Rectal smooth muscle tissue (tissue), 1 donor: ENCODE results near the gene FCAR.
"Not testable (repeated sequence)": the region's sequence is repeated elsewhere in the genome, so short reads cannot be mapped to it uniquely, and the experiment has no call there.

Source experiments
- H3K27ac ChIP-seq: one replicate; pipeline ENCODE4 v1.7.0; 2013; ENCODE audit warnings: low read depth, low read length, inconsistent platforms
- H3K27me3 ChIP-seq: one replicate; pipeline ENCODE4 v1.7.0; 2013; ENCODE audit warnings: low read length; ENCODE audit not compliant: control insufficient read depth, insufficient read depth
- H3K36me3 ChIP-seq: one replicate; pipeline ENCODE4 v1.7.0; 2013; ENCODE audit warnings: low read length; ENCODE audit not compliant: control insufficient read depth, insufficient read depth
- H3K4me1 ChIP-seq: one replicate; pipeline ENCODE4 v1.7.0; 2013; ENCODE audit warnings: low read length; ENCODE audit not compliant: control insufficient read depth, insufficient read depth
- H3K4me3 ChIP-seq: one replicate; pipeline ENCODE4 v1.7.0; 2013; ENCODE audit warnings: low read length
- H3K9ac ChIP-seq: one replicate; pipeline ENCODE4 v1.7.0; 2013; ENCODE audit warnings: low read length

Gene FCAR

DNA sequence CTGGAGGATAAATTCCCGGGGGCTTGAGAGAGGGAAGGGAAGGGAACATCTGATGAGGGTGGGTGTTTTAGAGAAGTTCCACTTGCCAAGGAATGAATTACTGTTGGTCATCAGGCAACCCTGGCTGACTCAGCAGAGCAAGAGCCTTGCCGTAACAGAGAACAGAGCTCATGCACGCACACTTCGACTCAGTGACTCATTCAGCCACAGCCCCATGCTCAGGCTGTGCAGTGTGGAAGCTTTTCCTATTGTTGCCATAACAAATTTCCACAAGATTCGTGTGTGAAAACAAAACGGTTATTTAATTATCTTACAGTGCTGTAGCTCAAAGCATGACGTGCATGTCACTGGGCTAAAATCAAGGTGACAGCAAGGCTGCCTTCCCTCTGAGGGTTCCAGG lies 14.6 kb upstream of the FCAR start:
- H3K27ac ChIP-seq, H3K36me3 ChIP-seq, H3K4me1 ChIP-seq, H3K4me3 ChIP-seq, H3K9ac ChIP-seq, H3K27me3 ChIP-seq: not testable (repeated sequence)

DNA sequence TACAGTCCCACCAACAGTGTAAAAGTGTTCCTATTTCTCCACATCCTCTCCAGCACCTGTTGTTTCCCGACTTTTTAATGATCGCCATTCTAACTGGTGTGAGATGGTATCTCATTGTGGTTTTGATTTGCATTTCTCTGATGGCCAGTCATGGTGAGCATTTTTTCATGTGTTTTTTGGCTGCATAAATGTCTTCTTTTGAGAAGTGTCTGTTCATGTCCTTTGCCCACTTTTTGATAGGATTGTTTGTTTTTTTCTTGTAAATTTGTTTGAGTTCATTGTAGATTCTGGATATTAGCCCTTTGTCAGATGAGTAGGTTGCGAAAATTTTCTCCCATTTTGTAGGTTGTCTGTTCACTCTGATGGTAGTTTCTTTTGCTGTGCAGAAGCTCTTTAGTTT lies 10.6 kb upstream of the FCAR start:
- not testable (repeated sequence) for H3K36me3 ChIP-seq

DNA sequence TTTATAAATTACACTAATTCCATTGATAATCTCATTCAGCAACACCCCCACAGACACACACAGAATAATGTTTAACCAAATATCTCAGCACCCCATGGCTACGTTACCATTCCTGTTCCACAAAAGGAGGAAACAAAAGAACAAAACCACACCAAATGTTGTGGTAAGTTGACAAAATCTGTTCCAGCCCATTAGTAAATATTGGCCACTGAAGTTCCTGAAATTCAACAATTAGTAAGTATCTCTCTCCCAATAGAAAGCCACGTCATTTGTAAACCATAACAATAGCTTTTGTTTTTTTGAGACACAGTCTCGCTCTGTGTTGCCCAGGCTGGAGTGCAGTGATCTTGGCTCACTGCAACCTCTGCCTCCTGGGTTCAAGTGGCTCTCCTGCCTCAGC lies 2.3 kb upstream of the FCAR start:
- Histone ChIP-seq H3K4me3 (no peak overlapping the region), H3K9ac (no peak overlapping the region), H3K27ac (no peak overlapping the region), H3K27me3 (no peaks in the 10 kb centered on the region), H3K36me3 (no peaks in the 10 kb centered on the region), H3K4me1 (no peaks in the 10 kb centered on the region)

More for the DNA sequence above, 10.6 kb upstream of the FCAR start:
- not testable (repeated sequence) for H3K4me3 ChIP-seq, H3K27me3 ChIP-seq, H3K4me1 ChIP-seq, H3K27ac ChIP-seq, H3K9ac ChIP-seq

DNA sequence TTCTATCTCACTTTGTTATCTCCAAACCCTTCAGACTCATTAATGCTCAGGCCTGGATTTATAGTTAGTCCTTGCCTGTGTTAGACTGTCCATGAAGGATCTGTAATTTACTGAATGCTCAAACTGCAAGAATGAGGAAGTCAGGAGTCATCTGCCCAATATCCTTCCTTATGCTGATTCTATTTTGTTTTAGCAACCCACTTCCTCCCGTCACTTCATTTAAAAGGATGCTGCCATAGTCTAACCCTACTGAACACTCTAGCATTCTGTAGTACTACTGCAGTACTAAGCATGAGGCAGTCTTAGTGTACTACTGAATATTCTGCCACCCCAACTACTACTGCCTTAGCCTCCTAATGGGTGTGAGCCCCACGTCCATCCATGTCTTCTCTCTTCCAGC lies 1.5 kb downstream of the FCAR start:
- Histone ChIP-seq H3K9ac (no peak overlapping the region), H3K27ac (no peak overlapping the region), H3K27me3 (no peaks in the 10 kb centered on the region), H3K36me3 (no peaks in the 10 kb centered on the region), H3K4me3 (no peak overlapping the region), H3K4me1 (no peaks in the 10 kb centered on the region)

DNA sequence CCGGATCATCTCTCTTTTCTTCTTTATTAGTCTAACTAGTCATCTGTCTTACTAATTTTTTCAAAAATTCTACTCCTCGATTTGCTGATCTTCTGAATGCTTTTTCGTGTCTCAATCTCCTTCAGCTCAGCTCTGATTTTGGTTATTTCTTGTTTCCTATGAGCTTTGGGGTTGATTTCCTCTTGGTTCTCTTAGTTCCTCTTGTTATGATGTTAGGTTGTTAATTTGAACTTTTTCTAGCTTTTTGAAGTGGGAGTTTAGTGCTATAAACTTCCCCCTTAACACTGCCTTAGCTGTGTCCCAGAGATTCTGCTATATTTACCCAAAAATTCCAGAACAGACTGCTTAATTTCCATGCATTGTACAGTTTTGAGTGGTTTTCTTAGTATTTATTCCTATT lies 3.4 kb downstream of the FCAR start:
- H3K4me1 ChIP-seq, result no peaks in the 10 kb centered on the region
- no peak overlapping the region for H3K4me3 ChIP-seq
- no peaks in the 10 kb centered on the region for H3K36me3 ChIP-seq
- no peaks in the 10 kb centered on the region for H3K27me3 ChIP-seq
- H3K27ac ChIP-seq, result no peak overlapping the region
- H3K9ac ChIP-seq, result no peak overlapping the region

DNA sequence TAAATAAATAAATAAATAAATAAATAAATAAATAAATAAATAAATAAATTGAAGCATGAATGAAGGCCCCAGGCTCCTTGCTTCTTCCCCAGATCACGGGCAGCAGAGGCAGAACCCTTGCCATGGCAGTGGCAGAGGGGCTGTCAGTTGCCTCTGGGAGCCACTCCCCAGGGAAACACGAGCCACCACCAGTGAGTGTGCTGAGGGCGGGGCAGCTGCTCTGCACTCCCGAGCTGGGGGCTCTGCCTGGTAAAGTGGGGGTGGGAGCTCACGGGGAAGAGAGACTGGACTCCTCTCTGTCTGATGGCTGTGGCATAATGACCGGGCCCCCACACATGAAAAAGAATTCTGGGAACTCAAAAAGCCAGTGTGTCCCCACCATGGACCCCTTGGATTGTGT lies 7.8 kb downstream of the FCAR start:
- H3K27me3 ChIP-seq, result no peaks in the 10 kb centered on the region
- no peaks in the 10 kb centered on the region for H3K4me1 ChIP-seq
- no peaks in the 10 kb centered on the region for H3K36me3 ChIP-seq
- no peak overlapping the region for H3K27ac ChIP-seq
- H3K4me3 ChIP-seq, result no peak overlapping the region
- H3K9ac ChIP-seq, result no peak overlapping the region

DNA sequence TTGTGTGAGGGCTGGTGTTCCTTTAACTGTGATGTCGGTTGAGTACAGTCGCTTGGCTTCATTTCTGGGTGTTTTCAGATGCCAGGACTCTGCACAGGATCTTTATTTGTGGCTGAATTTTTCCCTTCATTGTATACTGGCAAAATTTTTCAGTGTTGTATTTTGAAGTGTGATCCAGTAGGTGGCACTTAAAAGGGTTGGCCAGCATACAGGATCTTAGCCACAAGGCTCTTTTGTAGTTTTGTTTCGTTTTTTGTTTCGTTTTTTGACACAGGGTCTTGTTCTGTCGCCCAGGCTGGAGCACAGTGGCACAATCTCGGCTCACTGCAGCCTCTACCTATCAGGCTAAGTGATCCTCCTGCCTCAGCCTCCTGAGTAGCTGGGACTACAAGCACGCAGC lies 8.7 kb downstream of the FCAR start:
- Histone ChIP-seq H3K9ac (no peak overlapping the region), H3K36me3 (no peaks in the 10 kb centered on the region), H3K27me3 (no peaks in the 10 kb centered on the region), H3K4me1 (no peaks in the 10 kb centered on the region), H3K27ac (no peak overlapping the region), H3K4me3 (no peak overlapping the region)

DNA sequence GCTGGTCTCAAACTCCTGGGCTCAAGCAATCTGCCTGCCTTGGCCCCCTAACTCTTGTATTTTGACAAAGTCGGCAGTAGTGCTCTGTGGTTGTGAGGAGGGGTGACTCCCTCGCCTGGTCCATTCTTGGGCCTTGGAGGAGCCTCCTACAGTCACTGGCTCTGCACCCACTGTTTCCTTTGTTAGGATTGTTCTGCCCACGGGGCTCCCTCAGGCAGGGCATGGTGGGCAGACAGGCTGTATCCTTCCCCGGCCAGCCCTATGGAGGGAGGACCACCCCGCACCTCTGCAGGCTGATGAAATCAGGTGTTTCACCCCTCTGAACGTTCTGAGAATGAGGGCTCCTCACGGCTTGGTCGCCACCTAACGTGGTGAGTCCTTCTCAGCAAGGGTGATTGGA lies 9.2 kb downstream of the FCAR start:
- Histone ChIP-seq H3K27ac (no peak overlapping the region), H3K27me3 (no peaks in the 10 kb centered on the region), H3K4me3 (no peak overlapping the region)

DNA sequence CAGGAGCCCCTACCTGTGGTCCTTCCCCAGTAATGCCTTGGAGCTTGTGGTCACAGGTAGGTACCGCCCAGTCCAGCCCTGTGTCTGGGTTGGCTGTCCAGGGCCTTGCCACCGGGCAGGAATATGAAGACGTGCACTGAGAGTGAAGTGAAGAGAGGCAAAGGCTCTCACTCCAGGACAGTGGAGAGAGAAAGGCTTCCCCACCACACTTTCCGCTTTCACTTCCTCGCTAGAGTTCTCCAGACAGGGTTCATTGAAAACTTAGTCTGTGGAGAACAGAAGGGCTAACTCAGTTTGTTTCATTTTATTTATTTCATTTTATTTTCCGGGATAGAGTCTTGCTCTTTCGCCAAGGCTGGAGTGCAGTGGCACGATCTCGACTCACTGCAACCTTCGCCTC lies 14.2 kb downstream of the FCAR start:
- Histone ChIP-seq H3K36me3 (no peaks in the 10 kb centered on the region), H3K27ac (no peak overlapping the region), H3K9ac (no peak overlapping the region), H3K27me3 (no peaks in the 10 kb centered on the region), H3K4me3 (no peak overlapping the region), H3K4me1 (no peaks in the 10 kb centered on the region)

More for the DNA sequence above, 9.2 kb downstream of the FCAR start:
- H3K9ac ChIP-seq, result no peak overlapping the region
- H3K36me3 ChIP-seq, result no peaks in the 10 kb centered on the region
- H3K4me1 ChIP-seq, result no peaks in the 10 kb centered on the region

DNA sequence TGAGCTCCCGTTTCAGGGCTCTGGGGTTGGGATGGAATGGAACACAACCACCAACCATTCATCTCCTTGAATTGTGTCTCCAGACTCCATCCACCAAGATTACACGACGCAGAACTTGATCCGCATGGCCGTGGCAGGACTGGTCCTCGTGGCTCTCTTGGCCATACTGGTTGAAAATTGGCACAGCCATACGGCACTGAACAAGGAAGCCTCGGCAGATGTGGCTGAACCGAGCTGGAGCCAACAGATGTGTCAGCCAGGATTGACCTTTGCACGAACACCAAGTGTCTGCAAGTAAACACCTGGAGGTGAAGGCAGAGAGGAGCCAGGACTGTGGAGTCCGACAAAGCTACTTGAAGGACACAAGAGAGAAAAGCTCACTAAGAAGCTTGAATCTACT lies 15.5 kb downstream of the FCAR start:
- Histone ChIP-seq H3K36me3 (no peaks in the 10 kb centered on the region), H3K27me3 (no peaks in the 10 kb centered on the region), H3K4me3 (no peak overlapping the region), H3K27ac (no peak overlapping the region), H3K9ac (no peak overlapping the region), H3K4me1 (no peaks in the 10 kb centered on the region)

DNA sequence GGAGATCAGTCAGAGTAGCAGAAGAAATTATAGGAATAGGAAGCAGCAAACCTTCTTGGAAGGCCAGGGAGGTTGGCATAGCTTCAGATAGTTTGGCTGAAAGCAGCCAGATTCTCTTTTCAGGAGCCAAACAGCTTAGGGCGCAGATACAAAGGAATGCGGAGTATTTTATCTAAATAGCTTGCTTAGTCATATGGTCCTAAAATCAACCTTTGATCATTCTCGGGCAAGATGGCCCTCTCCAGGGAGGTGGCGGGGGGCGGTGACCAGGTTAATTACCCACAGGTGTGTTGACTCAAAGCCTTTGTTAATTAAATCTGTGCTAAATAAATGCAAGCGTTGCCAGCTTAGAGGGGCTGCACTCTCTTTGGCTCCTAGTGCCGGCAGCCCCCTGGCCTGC lies 19.4 kb downstream of the FCAR start:
- no peak overlapping the region for H3K27ac ChIP-seq
- no peak overlapping the region for H3K4me3 ChIP-seq
- H3K36me3 ChIP-seq, result no peaks in the 10 kb centered on the region
- no peaks in the 10 kb centered on the region for H3K27me3 ChIP-seq
- no peaks in the 10 kb centered on the region for H3K4me1 ChIP-seq
- H3K9ac ChIP-seq, result no peak overlapping the region

DNA sequence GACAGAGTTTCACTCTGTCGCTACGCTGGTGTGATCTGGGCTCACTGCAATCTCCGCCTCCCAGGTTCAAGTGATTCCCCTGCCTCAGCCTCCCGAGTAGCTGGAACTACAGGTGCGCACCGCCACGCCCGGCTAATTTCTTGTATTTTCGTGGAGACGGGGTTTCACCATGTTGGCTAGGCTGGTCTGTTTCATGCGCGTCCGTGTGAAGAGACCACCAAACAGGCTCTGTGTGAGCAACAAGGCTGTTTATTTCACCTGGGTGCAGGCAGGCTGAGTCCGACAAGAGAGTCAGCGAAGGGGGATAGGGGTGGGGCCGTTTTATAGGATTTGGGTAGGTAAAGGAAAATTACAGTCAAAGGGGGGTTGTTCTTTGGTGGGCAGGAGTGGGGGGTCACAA lies 20.1 kb downstream of the FCAR start:
- not testable (repeated sequence) for H3K4me1 ChIP-seq, H3K27me3 ChIP-seq, H3K9ac ChIP-seq, H3K36me3 ChIP-seq, H3K4me3 ChIP-seq, H3K27ac ChIP-seq

DNA sequence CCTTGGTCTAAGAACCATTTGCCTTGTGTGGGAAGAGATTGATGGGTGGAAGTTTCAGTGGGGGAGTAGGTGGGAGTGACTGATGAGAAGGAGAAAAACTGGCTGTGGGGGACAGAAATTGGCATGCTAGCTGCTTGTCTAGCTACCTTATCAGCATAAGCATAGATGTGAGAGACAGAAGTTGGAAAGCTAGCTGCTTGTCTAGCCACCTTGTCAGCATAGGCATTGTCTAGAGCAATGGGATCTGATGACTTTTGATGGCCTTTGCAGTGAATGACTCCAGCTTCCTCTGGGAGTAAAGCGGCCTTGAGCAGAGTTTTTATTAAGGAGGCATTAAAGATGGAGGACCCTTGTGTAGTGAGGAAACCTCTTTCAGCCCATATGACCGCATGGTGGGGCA lies 22.0 kb downstream of the FCAR start:
- Histone ChIP-seq H3K4me3 (no peak overlapping the region), H3K27ac (no peak overlapping the region), H3K4me1 (no peaks in the 10 kb centered on the region), H3K27me3 (no peaks in the 10 kb centered on the region), H3K36me3 (no peaks in the 10 kb centered on the region), H3K9ac (no peak overlapping the region)

DNA sequence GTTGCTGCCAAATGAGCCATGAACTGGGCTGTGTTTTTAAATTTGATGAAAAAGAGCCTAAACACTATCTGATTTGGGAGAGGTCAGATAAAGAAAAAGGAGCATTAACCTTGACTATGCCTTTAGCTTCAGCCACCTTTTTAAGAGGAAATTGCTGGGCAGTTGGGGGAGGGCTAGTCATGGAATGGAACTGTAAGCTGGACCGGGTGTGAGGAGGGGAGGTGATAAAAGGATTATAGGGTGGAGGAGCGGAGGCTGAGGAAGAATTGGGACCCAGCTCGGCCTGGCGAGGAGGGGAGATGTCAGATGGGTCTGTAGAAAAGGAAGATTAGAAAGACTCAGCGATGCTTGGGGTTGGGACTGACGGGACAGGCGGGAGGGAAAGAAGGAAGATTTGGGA lies 24.6 kb downstream of the FCAR start:
- H3K9ac ChIP-seq, H3K36me3 ChIP-seq, H3K27ac ChIP-seq, H3K4me3 ChIP-seq, H3K4me1 ChIP-seq, H3K27me3 ChIP-seq: not testable (repeated sequence)
